Activated effector memory CD4-positive, alpha-beta T cell treated with anti-CD3 and anti-CD28 coated beads, Interleukin-2, amount 50 U/mL, for 16 hours (primary cell): ENCODE measurements around the gene MAOA.
"Not testable (repeated sequence)": the region's sequence is repeated elsewhere in the genome, so short reads cannot be mapped to it uniquely, and the experiment has no call there.

Source experiments
- DNase-seq: peaks from one replicate; pipeline ENCODE4 v3.0.0-alpha.2; 2020

The MAOA gene

DNA sequence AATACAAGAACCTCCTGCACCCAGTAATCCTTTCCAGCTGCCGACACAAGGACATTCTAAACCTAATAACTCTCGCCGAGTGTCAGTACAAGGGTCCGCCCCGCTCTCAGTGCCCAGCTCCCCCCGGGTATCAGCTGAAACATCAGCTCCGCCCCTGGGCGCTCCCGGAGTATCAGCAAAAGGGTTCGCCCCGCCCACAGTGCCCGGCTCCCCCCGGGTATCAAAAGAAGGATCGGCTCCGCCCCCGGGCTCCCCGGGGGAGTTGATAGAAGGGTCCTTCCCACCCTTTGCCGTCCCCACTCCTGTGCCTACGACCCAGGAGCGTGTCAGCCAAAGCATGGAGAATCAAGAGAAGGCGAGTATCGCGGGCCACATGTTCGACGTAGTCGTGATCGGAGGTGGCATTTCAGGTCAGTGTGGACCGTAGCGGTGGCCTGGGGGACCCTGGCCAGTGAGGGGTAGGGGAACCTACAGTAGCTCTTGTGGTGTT is at the start of gene MAOA:
Gene MAOA, plus strand, starts transcription at position 295 of the 490 bp plus-strand sequence. Its CDS starts 43 bp downstream, at position 338.
- peak; percentile 74 for DNase-seq

DNA sequence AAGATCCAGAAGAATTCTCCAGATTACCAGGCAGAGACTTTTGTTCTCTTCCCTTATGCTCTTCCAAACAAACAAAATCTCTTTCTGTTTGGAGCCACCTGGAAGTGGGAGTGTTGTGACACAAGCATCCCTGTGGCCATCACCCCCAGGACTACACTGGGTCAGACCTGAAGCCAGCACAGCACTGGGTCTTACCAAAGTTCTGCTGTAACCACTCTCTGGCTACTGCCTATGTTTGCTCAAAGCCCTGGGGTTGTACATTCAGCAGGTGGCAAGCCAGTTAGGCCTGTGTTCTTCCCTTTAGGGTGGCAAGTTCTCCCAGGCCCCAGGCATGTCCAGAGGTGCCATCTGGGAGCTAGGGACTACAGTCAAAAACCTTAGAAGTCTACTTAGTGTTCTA is 43.7 kb upstream of the MAOA start:
- DNase-seq = no peak

DNA sequence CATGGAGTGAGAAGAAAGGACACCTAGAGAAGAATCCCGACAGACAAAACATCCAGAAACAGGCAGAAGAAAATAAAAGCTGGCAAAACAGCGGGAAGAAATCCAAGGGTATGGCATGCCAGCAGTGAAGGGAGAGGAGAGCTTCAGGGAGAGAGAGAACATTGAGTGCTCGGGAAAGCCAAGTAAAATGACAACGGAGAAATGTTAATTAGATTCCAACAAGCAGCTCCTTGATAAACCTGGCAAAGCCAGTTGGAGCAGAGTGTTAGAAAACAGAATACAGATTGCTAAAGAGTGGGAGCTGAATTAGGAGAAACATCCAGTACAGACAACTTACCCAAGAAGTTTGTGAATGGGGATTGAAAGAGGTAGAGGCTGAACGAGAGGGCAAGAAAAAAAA is 40.4 kb upstream of the MAOA start:
- no peak for DNase-seq

DNA sequence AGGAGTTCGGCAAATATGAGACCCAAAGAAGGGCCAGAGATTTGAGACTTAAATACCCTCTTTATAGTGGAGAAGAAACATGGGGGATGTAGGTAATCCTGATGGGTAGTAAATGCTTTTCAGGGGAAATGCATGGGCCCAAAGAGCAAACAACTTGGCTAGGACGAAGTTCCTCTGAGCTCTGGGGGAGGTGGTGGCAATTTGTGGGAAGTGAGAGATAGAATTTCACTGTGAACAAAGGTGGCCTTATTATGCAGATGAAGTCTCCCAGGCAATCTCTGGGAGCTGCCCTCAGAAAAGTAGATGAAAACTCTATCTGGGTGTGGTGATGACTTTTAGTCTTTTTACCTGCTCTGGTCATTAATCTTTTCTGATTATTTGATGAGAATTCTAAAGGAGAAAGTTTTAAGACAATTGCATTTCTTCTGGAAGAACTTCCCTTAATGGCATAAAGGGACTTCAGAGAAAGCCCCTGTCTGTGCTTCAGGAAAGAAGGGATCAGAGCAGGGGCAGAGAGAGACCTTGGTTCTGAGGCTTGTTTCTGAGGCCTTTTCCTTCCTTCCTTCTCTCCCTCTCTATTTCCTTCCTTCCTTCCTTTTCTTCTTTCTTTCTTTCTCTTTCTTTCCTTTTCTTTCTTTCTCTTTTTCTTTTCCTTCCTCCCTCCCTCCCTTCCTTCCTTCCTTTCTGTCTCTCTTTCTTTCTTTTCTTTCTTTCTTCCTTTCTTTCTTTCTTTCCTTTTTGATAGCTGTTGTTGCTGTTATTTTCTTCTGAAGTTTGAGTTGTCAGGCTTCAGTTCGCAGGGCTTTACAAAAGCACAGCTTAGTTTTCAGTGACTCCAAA is 37.5 kb upstream of the MAOA start:
- DNase-seq = no peak

DNA sequence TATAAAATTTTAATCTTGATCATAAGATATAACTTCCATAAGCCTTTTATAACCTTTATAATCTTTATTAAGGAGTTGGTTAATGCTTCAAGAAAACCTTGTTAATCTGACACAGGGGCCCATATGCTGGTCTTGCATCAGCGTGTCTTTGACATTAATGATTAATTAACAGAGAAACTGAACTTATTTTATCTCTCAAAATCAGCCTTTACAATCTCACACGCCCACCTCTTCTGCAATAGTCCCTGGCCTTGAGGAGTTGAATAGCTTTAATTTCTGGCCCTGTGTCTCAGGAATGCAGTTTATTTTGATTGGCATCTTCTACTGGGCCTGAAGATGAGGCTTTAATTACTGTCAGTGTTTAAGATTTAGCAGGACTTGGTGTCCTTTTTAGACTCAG is 36.2 kb upstream of the MAOA start:
- DNase-seq = not testable (repeated sequence)

DNA sequence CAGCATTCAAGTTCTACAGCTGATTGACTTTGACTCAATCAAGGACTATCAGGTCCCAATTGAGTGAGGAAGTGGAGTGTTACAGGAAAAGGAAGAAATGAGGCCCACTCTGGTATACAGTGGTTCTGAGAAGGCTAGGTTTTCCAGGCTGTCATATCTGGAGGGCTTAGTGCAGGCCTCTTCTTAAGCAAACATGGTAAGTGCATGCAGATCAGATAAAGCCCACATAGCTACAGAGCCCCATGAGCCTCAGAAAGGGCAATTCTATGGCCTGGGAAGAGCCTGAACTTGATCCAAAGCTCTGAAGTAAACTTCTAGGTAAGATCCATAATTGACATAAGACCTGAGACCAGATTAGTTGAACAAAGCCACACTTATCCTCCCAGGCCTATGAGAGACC is 29.0 kb upstream of the MAOA start:
- DNase-seq = no peak

DNA sequence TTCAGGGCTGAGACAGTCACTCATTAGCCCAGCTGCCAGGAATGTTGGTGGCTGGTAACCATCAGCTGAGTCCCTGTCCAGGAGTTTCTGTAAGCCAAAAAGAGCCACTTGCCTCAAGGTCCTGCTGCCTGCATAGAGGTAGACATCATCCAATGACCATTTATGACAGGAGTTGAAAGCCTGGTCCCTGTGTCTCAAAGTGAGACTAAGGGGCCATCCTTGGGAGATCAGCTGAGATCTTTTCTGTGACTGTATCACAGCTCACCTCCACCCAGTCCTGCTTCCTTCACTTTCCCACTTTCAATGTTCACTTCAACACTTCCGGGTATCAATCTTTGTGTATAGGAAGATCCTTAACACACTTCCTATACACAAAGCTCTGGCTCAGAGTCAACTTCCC is 28.4 kb upstream of the MAOA start:
- DNase-seq = no peak

DNA sequence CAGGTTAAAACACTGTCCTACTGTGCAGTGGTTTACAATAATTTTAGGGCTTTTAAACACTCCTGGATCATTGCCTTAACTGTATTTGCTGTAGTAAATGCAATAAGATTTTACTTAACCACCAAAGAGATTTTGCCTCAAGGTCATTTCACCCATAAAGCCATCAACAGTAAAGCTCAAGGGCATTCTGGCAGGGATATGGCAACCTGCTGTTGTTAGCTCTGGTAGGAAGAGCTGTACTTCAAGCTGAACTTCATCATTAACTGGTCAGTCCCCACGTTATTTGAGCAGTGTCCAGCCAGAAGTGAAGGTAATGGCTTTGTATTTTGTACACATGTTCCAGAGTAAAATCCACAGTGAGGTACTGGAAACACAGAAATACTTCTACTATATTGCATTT is 26.9 kb upstream of the MAOA start:
- no peak for DNase-seq

DNA sequence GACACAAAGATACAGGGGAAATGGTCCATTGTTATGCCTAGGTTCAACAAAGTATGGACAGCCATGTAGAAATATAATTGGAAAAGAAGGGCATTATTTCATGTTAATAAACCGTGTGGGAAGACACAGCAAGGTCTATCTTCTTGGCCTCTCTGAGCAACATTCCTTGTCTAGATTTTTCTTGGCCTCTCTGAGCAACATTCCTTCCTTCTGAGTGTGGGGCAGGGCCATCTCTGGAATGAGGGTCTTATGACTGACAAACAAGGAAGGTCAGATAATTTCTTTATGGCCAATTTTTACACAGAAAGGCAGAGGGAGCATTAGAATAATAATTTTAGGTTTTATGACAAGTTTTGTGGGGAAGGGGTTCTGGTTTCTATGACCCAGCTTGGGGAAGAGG is 24.3 kb upstream of the MAOA start:
- no peak for DNase-seq

DNA sequence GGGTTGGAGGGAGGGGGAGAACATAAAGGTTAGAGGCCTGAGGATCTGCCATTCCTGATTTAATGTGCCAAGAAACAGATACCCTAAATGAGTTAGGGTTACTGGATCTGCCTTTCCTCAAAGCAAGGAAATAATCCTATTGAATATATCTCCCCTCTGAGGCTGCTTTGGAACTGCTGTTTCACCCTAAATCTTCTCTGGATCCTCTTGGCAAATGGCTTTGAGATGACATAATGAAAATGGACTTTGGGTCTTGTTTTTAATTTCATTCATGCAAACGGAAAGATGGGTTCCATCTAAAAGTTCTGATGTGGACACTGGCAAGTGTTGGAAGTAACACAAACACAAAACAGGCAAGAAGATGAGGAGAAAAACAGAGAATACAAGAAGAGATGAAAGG is 23.0 kb upstream of the MAOA start:
- no peak for DNase-seq

DNA sequence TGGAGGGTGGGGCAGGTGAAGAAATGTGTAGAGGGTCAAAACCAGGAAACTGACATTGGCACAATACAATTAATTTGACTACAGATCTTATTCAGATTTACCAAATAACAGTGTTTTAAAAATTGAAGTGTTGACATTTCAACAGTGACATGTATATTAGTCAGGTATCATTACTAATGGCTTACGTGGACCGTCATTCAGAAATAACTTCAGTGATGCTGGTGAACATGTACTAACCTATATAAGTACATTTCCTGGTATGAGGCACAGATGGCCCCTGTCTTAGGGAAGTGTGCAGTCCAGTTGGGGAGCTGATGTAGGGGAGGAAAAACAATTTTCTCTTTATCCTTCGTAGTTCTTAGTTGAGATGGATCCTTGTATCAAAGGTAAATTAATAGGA is 22.3 kb upstream of the MAOA start:
- no peak for DNase-seq

DNA sequence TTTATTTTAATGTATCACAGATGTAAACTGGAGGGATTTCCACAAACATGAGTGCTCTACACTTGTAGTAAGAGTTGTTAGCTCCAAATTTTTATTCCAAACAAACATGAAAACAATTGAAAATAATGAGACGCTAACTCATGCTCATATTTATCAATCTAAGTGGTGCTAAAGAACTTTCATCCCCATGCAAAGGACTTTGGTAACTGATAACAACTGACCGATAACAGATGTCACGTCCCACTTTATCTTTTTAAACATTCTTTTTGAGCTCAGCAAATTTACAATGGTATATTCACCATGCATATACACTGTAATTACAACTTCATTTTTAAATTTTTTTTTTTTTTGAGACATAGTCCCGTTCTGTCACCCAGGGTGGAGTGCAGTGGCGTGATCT is 15.6 kb upstream of the MAOA start:
- DNase-seq = no peak

DNA sequence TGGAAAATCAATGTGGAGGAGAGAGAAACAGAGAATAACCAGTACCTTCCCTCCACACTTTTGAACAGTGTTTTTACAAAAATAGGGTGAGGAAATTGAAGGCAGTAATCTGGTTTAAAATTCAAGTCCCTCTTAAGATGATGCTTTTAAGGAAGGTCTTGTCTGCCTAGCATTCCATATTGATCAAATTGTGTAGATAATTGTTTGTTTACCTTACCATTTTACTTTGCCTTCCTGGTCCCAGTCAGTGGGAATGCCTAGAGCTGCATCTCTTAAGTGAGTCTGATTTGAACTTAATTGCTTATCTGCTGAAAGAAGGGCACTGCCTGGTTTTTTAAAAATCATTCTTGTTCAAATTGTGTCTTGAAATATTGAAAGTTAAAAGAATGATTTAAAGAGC is 14.4 kb upstream of the MAOA start:
- no peak for DNase-seq

DNA sequence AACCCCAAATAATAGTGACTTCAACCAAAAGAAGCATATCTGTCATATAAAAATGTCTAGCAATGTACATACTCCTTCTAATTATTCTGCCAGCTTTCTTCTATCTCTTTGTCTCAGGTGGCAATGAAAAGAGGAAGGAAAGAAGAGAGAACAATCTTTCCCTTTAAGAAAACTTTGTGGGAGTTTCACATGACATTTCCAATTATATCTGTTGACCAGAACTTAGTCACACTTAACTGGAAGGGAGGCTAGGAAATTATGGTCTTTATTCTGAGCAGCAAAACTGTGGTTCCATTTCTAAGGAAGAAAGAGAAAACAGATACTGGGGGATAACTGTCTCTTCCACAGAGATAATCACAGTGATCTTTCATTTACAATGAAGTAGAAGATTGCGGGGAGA is 12.9 kb upstream of the MAOA start:
- no peak for DNase-seq

DNA sequence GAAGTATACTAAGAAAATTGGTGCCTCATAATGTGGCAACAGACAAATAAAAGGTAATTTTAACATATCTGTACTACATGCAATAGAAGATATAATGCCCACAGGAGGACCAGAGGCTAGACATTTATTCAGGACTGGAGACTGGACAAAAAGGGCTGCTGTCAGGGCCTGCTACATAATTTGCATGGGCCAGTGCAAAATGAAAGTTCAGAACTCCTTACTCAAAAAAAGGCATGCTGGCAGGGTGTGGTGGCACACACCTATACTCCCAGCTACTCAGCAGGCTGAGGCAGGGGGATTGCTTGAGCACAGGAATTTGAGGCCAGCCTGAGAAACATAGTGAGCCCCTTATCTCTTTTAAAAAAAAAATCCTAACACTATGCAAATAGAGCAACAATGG is 12.4 kb upstream of the MAOA start:
- DNase-seq = no peak

DNA sequence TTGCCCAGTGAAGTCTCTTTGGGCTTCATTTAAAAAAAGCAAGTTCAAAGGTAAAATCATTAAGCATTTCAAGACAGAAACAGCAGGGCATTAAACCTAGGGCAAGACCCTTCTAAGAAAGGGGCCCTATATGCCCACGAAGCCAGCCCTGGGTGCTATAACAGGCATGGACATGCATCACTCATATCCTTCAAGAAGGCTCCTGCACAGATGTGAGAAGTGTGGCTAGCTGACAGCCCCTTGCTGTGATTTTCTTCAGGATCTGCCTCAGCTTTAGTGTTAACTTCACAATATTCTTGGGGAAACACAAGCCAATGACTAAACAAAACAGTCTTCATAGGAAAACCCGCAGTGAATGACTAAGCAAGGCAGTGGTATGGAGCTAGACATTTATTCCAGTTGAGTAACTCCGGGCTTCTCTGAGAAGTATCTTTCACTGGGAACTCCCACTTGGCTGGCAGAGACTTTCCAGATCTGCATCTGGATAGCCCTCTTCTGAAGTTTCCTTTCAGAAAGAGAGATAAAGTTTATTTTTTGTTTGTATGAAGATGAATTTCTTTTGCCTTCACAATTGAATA is 11.9 kb upstream of the MAOA start:
- no peak for DNase-seq

DNA sequence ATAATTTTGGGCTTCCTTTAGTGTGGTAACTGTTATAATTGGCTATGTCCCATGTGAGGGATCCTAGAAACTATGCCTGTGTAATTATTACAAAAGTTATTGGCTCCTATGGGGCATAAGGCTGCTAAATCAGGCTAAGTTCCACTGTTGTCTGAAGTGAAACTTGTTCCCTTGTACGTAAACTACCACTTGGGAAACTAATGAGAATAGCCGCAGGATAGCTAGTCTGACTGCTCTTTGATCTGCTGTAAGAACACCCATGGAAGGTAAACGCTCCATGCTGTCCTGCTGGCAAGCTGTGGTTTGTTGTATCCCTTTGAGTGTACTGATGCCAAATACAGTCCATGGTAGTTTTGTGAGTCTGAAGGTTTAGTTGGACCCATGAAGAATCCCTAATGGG is 9.3 kb upstream of the MAOA start:
- DNase-seq = no peak

DNA sequence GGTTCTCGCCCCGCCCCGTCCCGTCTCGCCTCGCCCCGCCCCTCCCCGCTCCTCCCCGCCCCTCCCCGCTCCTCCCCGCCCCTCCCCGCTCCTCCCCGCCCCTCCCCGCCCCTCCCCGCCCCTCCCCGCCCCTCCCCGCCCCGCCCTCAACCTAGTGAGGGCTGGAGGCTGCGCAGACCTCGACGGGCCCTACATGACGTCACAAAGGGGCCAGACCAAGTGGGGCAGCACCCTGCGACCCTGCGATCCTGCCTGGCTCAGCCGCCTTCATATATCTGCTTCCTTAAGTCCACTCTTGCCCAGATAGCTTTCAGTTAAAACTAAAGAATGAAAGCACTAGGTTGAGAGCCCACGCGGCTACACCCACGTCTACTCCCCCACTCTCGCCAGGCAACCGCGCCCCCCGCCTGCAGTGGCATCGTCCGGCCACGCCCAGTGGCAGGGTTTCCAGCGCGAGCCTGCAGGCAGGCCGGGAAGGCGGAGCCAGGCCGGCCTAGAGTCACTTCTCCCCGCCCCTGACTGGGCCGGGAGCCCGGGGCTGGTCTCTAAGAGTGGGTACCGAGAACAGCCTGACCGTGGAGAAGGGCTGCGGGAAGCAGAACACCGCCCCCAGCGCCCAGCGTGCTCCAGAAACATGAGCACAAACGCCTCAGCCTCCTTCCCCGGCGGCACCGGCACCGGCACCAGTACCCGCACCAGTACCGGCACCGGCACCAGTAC is 1.5 kb upstream of the MAOA start:
- DNase-seq = peak; percentile 94

DNA sequence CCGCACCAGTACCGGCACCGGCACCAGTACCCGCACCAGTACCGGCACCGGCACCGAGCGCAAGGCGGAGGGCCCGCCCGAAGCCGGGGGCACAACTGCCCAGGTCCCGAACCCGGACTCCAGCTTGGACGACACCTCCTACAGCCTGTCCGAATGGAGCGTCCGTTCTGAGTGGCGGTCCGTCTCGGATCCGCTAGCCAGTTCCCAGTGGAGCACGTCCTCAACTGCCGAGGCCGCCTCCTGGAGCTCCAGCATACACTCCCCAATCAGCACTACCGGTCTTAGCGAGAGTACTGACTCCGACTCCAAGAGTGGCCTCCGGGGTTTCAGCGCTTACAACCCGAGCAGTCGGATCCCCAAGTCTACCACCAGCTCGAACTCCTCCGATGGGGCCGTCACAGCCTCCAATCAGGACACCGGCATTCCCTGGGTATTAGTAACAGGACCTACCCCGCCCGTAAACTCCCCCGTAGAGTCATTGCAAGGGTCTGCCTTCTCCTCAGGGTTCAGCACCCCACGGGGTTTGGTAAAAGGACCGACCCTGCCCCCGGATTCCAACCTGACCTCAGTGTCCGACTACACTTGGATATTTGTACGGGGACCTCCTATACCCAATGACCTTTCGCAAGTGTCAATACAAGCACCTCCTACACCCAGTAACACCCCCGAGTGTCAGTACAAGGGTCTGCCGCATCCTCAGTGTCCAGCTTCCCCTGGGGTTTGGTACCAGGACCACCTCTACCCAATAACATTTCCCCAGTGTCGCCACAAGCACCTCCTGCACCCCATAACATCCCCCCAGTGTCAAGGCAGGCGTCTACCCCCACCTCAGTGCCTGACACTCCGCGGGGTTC is 721 bp upstream of the MAOA start:
- DNase-seq = peak; percentile 64

DNA sequence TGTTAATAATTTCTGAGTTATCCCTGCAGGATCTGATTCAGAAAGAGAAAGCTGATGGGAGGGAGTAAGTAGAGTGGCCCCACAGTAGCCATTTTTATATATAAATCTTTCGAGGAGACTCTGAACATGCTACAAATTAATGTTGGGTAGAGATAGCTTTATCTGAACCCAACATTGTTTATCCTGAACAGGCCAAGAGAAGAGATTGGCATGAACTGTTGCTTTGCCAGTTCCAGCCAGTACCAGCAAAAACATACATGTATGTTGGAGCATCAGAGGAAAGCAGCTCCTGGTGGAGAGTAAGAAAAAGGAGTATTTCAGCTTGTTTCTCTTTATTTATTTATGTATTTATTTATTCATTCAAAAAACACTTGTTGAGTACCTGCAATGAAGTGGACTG is 1.6 kb downstream of the MAOA start:
- no peak for DNase-seq

DNA sequence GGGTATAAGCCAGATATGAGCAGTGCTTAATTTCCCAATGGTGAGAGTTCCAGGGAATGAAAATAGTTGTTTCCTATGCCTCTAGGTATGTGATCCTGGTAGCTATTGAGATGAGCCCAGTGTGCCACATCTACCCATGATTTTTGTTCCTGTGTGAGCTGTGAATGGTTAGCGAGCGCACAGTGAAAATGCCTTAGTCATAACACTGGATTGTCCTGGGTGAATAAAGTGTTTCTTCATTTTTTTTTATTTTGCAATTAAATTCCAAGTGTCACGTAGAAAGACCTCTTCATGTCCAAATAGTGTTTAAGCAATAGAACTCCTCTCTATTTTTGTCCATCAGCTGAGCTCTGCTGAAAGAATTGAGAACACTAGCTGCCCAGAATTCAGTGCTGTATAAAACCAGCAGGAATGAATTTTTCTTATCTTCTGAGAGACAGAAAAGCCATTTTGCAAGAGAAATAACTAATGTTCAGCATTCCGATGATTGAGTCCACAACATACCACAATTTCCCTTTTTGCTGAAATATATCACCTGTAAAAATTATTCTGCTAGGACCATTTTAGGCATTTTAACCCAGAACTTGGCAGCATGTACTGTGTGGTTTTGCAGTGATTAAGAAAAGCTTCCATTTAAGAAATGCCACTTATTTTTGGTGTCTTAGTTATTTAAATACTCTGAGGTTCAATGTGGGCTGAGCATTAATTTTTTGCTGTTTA is 5.6 kb downstream of the MAOA start:
- DNase-seq = no peak

DNA sequence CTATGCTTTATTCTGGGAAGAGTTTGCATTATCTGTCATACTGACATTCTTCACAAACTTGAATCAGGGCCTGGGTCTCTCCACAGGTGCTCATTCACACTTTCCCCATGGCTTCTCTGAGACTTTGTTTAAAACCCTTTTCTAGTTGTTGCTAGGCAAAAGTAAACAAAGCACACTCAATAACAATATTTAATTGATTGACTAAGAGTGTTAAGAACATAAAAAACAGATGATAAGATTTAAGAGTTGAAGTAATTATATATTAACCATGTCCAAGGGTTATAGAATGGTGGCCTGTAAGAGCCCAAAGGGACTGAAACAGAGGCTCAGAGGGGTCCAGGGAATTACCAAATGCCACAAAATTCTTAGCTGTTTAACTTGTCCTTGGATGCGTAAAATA is 7.1 kb downstream of the MAOA start:
- DNase-seq = no peak
